Stimulated activated CD8-positive, alpha-beta memory T cell treated with anti-CD3 and anti-CD28 coated beads, Interleukin-2, amount 100 ng/mL, for 1 hour (primary cell): ENCODE data around the gene NIN.

Experiments
- DNase-seq, 2 donors: peaks; one replicate each; pipeline ENCODE4 v3.0.0-alpha.2; 2020; ENCODE audit warnings: low read depth in 2 of 2

Gene NIN

GRCh38 chr14:50792634-50793068, 38.3 kb downstream of the NIN start:
- no peak for DNase-seq

GRCh38 chr14:50792051-50792477, 38.9 kb downstream of the NIN start:
- DNase-seq, result no peak

- DNase-seq, result no peak
Observed at GRCh38 chr14:50791201-50791600, 39.8 kb downstream of the NIN start.

GRCh38 chr14:50790589-50790988, 40.4 kb downstream of the NIN start:
- DNase-seq, result no peak

- DNase-seq, result no peak
Observed at GRCh38 chr14:50786751-50787464, 44.1 kb downstream of the NIN start.

- DNase-seq, result no peak
Observed at GRCh38 chr14:50785457-50786063, 45.4 kb downstream of the NIN start.

GRCh38 chr14:50784683-50785456, 46.1 kb downstream of the NIN start:
- no peak for DNase-seq

- no peak for DNase-seq
Observed at GRCh38 chr14:50783563-50783962, 47.4 kb downstream of the NIN start.

- DNase-seq, result no peak
Observed at GRCh38 chr14:50780393-50780792, 50.6 kb downstream of the NIN start.

GRCh38 chr14:50778721-50779483, 52.1 kb downstream of the NIN start:
- no peak for DNase-seq

- no peak for DNase-seq
Observed at GRCh38 chr14:50776522-50776921, 54.4 kb downstream of the NIN start.

GRCh38 chr14:50775357-50775756, 55.6 kb downstream of the NIN start:
- DNase-seq, result no peak

- DNase-seq, result no peak
Observed at GRCh38 chr14:50774542-50775267, 56.3 kb downstream of the NIN start.

GRCh38 chr14:50773632-50774541, 57.1 kb downstream of the NIN start:
- DNase-seq, result no peak

- no peak for DNase-seq
Observed at GRCh38 chr14:50772412-50772811, 58.5 kb downstream of the NIN start.

GRCh38 chr14:50770586-50770985, 60.4 kb downstream of the NIN start:
- DNase-seq, result no peak

- DNase-seq, result no peak
Observed at GRCh38 chr14:50769863-50770500, 61.0 kb downstream of the NIN start.

GRCh38 chr14:50768680-50769079, 62.3 kb downstream of the NIN start:
- DNase-seq, result no peak

- no peak for DNase-seq
Observed at GRCh38 chr14:50766338-50766886, 64.5 kb downstream of the NIN start.
